ENCODE results near the gene ZNF735.
"Not testable (repeated sequence)": the region's sequence is repeated elsewhere in the genome, so short reads cannot be mapped to it uniquely, and the experiment has no call there.

Gene ZNF735

GRCh38 chr7:64206903-64207302 is at the start of gene ZNF735:
ZNF735 (plus strand) TSS chr7:64207203; CDS start chr7:64207203, 0 bp downstream.
- CTCF ChIA-PET: no interaction called here
- TF ChIP-seq SUZ12 (IDR thresholded peaks at IDR 0.05): no peak
- POLR2A ChIA-PET: no interaction called here
- DNase-seq (ENCODE audit: extremely low spot score): no peak

DNA sequence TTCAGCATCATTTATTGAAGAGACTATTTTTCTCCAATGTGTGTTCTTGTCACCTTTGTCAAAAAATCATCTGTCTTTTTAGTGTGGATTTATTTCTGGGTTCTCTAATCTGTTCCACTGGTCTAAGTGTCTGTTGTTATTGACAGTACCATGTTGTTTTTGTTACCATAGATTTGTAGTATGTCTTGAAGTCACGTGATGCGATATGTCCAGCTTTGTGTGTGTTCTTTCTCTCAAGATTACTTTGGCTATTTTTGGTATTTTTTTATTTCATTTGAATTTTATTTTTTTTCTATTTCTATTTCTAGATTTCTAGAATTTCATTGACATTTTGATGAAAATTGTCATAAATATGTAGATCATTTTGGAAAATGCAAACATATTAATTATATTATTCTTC is 36.0 kb upstream of the ZNF735 start:
- DNase-seq (ENCODE audit: extremely low spot score); CTCF ChIA-PET; POLR2A ChIA-PET: not testable (repeated sequence)

GRCh38 chr7:64174328-64174727 is 32.7 kb upstream of the ZNF735 start:
- POLR2A ChIA-PET: no interaction called here
- TF ChIP-seq SP1 (IDR thresholded peaks at IDR 0.05) (no peak), FOXK2 (IDR thresholded peaks at IDR 0.05) (no peak), BHLHE40 (IDR thresholded peaks at IDR 0.05; ENCODE audit: borderline replicate concordance) (no peak), LEF1 (IDR thresholded peaks at IDR 0.05; ENCODE audit: borderline replicate concordance) (no peak), SUZ12 (IDR thresholded peaks at IDR 0.05) (no peak), FOXM1 (IDR thresholded peaks at IDR 0.05; ENCODE audit: borderline replicate concordance) (no peak), HDGF (IDR thresholded peaks at IDR 0.05; ENCODE audit: borderline replicate concordance) (no peak), ARNT (IDR thresholded peaks at IDR 0.05) (no peak), TARDBP (IDR thresholded peaks at IDR 0.05) (no peak), PKNOX1 (IDR thresholded peaks at IDR 0.05) (no peak), L3MBTL2 (conservative IDR thresholded peaks at IDR 0.05) (no peak), ELF4 (IDR thresholded peaks at IDR 0.05) (no peak), FOXA1 (IDR thresholded peaks at IDR 0.05) (no peak), ZNF384 (IDR thresholded peaks at IDR 0.05) (no peak), NFRKB (IDR thresholded peaks at IDR 0.05) (no peak), CTBP1 (IDR thresholded peaks at IDR 0.05; ENCODE audit: borderline replicate concordance) (no peak)

GRCh38 chr7:64174941-64175340 is 32.1 kb upstream of the ZNF735 start:
- no peak for TF ChIP-seq FOXA1 (IDR thresholded peaks at IDR 0.05)
- TF ChIP-seq HDGF (IDR thresholded peaks at IDR 0.05; ENCODE audit: borderline replicate concordance): no peak
- POLR2A ChIA-PET: no interaction called here
- CTCF ChIA-PET: interaction anchor here (0.6 kb wide), 1 partner anchor 27 kb away, joined by 4 read pairs; no protein-coding TSS in a partner anchor
- no peak for DNase-seq (ENCODE audit: extremely low spot score)

More at GRCh38 chr7:64174328-64174727, 32.7 kb upstream of the ZNF735 start:
- DNase-seq (ENCODE audit: extremely low spot score): no peak
- CTCF ChIA-PET: no interaction called here

DNA sequence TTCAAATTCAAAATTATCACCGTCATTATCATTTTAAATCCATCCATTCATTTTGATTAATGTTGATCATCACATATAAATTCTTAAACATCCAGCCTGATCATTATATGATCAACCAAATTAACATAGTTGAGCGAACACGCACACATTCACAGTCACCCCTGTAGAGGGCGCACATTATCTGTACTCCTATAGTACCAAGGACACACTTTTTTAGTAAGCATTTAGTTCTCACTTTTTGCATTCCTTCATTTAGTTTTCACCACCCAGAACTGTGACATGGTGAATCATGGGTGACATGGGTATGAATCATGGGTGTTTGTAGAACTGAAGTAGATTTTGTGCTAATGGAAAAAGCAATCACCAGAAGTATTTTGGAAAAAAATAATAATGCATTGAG is 26.0 kb upstream of the ZNF735 start:
- ChIA-PET CTCF (no interaction called here), POLR2A (no interaction called here)
- DNase-seq (ENCODE audit: extremely low spot score): no peak
- TF ChIP-seq HDGF (IDR thresholded peaks at IDR 0.05; ENCODE audit: borderline replicate concordance): no peak

DNA sequence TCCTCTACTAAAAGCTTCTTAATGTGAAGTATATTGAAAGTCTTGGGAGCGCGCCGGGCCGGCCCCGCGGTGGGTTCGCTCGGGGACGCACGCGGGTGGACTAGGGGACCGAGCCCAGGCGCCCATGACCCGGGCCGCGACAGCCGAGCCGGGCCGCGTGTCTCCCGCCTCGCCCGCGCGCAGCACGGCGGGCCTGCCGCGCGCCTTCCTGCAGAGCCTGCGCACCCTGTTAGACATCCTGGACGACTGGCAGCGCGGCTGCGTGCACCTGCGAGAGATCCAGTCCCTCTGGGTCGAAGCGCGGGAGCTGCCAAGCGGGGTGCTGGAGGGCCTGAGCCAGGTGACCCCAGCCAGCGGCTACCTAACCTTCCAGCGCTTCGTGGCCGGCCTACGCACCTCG is 25.4 kb upstream of the ZNF735 start:
- no peak for TF ChIP-seq L3MBTL2 (conservative IDR thresholded peaks at IDR 0.05)
- TF ChIP-seq ELF4 (IDR thresholded peaks at IDR 0.05): no peak
- TF ChIP-seq SP1 (IDR thresholded peaks at IDR 0.05): no peak
- no peak for TF ChIP-seq FOXM1 (IDR thresholded peaks at IDR 0.05; ENCODE audit: borderline replicate concordance)
- TF ChIP-seq LEF1 (IDR thresholded peaks at IDR 0.05; ENCODE audit: borderline replicate concordance): no peak
- TF ChIP-seq TARDBP (IDR thresholded peaks at IDR 0.05): no peak
- no peak for TF ChIP-seq SUZ12 (IDR thresholded peaks at IDR 0.05)
- TF ChIP-seq ARNT (IDR thresholded peaks at IDR 0.05): no peak
- TF ChIP-seq FOXK2 (IDR thresholded peaks at IDR 0.05): no peak
- TF ChIP-seq PKNOX1 (IDR thresholded peaks at IDR 0.05): no peak
- no peak for TF ChIP-seq CTBP1 (IDR thresholded peaks at IDR 0.05; ENCODE audit: borderline replicate concordance)
- no peak for TF ChIP-seq HDGF (IDR thresholded peaks at IDR 0.05; ENCODE audit: borderline replicate concordance)
- no peak for TF ChIP-seq BHLHE40 (IDR thresholded peaks at IDR 0.05; ENCODE audit: borderline replicate concordance)
- TF ChIP-seq NFRKB (IDR thresholded peaks at IDR 0.05): no peak
- TF ChIP-seq ZNF384 (IDR thresholded peaks at IDR 0.05): no peak
- TF ChIP-seq FOXA1 (IDR thresholded peaks at IDR 0.05): no peak
- CTCF ChIA-PET: no interaction called here
- no peak for DNase-seq (ENCODE audit: extremely low spot score)
- POLR2A ChIA-PET: no interaction called here

DNA sequence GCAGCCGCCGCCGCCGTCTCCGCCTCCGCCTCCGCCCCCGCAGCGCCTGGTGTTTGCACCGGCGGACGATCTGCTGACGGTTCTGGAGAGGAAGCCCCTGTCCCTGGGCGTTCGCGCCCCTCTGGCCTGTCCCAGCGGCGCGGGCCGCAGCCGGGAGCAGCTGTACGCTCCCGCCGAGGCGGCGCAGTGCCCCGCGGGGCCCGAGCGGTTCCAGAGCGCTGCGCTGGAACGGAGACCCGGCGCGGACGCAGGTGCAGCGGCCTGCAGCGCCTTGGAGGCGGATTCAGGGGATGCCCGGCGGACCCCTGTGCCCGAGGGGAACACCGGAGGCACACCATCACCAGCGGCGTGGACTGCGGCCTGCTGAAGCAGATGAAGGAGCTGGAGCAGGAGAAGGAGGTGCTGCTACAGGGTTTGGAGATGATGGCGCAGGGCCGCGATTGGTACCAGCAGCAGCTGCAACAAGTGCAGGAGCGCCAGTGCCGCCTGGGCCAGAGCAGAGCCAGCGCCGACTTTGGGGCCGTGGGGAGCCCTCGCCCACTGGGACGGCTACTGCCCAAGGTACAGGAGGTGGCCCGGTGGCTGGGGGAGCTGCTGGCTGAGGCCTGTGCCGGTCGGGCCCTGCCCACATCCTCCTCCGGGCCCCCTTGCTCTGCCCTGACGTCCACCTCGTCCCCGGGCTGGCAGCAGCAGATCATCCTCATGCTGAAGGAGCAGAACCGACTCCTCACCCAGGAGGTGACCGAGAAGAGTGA is 24.8 kb upstream of the ZNF735 start:
- TF ChIP-seq LEF1 (IDR thresholded peaks at IDR 0.05; ENCODE audit: borderline replicate concordance) (no peak), FOXA1 (IDR thresholded peaks at IDR 0.05) (no peak), TARDBP (IDR thresholded peaks at IDR 0.05) (no peak), NFRKB (IDR thresholded peaks at IDR 0.05) (no peak), HDGF (IDR thresholded peaks at IDR 0.05; ENCODE audit: borderline replicate concordance) (no peak), SUZ12 (IDR thresholded peaks at IDR 0.05) (no peak), PKNOX1 (IDR thresholded peaks at IDR 0.05) (no peak), CTBP1 (IDR thresholded peaks at IDR 0.05; ENCODE audit: borderline replicate concordance) (no peak), L3MBTL2 (conservative IDR thresholded peaks at IDR 0.05) (no peak), FOXK2 (IDR thresholded peaks at IDR 0.05) (no peak)
- POLR2A ChIA-PET: no interaction called here
- no peak for DNase-seq (ENCODE audit: extremely low spot score)
- CTCF ChIA-PET: no interaction called here
